ENCODE results near the gene KRTAP10-8.

- TF ChIP-seq EZH2 (optimal IDR thresholded peaks at IDR 0.05; ENCODE audit: low read depth, low read length) (no peak), CTCF (IDR thresholded peaks at IDR 0.05; ENCODE audit: low read length) (no peak)
Observed at GRCh38 chr21:44576025-44576420, 35.9 kb upstream of the KRTAP10-8 start.

Measured in MM.1S (cell line).